GM12801 (cell line): ENCODE data around the gene HCAR1.
"Not testable (repeated sequence)": the region's sequence is repeated elsewhere in the genome, so short reads cannot be mapped to it uniquely, and the experiment has no call there.

Experiments
- TF ChIP-seq, protein P1 (sequence below): IDR thresholded peaks from one replicate; pipeline ENCODE4 v1.5.1; 2011; ENCODE audit warnings: control low read depth; ENCODE audit not compliant: insufficient read length; ENCODE audit errors: extremely low read depth

HCAR1 gene

GRCh38 chr12:122726080-122726558 lies 4.5 kb downstream of the HCAR1 start:
- TF ChIP-seq, protein P1, sequence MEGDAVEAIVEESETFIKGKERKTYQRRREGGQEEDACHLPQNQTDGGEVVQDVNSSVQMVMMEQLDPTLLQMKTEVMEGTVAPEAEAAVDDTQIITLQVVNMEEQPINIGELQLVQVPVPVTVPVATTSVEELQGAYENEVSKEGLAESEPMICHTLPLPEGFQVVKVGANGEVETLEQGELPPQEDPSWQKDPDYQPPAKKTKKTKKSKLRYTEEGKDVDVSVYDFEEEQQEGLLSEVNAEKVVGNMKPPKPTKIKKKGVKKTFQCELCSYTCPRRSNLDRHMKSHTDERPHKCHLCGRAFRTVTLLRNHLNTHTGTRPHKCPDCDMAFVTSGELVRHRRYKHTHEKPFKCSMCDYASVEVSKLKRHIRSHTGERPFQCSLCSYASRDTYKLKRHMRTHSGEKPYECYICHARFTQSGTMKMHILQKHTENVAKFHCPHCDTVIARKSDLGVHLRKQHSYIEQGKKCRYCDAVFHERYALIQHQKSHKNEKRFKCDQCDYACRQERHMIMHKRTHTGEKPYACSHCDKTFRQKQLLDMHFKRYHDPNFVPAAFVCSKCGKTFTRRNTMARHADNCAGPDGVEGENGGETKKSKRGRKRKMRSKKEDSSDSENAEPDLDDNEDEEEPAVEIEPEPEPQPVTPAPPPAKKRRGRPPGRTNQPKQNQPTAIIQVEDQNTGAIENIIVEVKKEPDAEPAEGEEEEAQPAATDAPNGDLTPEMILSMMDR: no peak

DNA sequence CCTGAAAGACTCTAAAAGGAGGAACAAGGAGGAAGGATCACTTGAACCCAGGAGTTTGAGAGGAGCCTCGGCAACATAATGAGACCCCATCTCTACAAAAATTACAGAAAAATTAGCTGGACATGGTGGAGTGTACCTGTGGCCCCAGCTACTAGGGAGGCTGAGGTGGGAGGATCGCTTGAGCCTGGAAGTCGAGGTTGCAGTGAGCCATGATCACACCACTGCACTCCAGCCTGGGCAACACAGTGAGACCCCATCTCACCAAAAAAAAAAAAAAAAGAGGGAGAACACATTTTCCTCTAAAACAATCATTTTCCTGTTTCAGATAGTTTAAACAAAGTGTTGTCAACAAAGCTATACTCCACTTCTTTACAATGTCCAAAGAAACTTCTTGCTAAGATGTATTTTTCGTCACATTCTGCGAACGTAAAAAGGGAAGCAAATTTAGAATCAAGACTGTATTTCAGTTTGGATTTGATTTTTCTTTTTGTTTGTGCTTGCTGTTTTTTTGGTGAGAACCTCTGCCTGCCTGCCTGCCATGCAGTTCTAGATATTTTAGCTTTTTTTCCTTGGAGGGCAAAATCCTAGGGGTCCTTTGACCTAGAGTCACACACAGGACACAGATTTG lies 5.1 kb downstream of the HCAR1 start:
- TF ChIP-seq, protein P1: no peak

DNA sequence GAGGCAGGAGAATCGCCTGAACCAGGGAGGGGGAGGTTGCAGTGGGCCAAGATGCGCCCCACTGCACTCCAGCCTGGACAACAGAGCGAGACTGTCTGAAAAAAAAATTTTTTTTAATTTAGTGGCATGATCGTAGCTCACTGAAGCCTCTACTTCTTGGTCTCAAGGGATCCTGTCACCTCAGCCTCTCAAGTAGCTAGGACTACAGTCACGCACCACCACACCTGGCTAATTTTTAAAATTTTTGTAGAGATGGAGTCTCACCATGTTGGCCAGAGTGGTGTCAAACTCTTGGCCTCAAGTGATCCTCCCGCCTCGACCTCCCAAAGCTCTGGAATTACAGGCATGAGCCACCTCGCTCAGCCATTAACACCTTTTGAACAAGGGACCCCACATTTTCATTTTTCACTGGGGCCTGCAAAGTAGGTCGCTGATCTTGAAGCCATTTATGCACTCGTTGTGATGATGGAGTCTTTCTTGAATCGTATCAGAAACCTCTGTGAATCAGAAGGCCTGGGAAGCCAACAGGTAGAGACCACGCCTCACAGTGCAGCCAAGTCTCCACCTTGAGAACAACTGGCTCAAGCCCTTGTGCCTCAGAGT lies 5.9 kb downstream of the HCAR1 start:
- TF ChIP-seq, protein P1: no peak

GRCh38 chr12:122722387-122722786 lies 8.3 kb downstream of the HCAR1 start:
- TF ChIP-seq, protein P1: no peak

GRCh38 chr12:122721057-122721545 lies 9.5 kb downstream of the HCAR1 start:
- TF ChIP-seq, protein P1: no peak

GRCh38 chr12:122716658-122717057 lies 14.0 kb downstream of the HCAR1 start, which contains the start of gene HCAR3:
TSS of gene HCAR3 (minus strand) at chr12:122716811. CDS start at chr12:122716737, 74 bp downstream.
- TF ChIP-seq, protein P1: not testable (repeated sequence)

DNA sequence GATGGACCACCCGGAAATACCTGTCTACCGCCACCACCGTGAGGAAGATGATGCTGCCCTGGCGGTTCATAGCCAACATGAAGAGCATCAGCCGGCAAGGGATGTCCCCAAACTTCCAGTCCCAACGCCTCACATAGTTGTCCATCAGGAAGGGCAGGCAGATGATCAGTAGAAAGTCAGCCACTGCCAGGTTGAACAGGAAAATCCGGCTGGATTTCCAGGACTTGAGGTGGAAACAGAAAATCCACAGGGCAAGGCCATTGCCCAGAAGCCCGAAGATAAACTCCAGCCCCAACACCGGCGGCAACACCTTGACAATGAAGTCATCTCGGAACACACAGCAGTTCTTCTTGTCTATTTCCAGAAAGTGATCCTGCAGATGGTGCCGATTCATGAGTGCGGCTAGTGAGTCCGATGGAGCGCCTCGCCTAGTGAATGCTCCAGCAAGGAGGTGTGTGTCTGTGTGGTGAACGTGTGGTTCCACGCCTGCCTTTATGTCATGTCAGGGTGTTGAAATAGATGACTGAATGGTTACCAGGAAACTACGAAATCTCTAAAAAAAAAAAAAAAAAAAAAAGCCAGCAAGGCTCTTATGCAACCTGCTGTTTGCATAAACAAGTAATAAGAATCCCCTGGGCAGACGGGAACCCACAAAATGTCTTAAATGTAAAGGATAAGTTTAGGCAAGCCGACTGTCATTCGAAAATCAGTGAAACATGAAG lies 27.6 kb downstream of the HCAR1 start, which contains the start of gene HCAR2:
HCAR2 (minus strand) TSS at position 468 of the 722 bp plus-strand sequence; CDS start at position 394, 74 bp downstream.
- TF ChIP-seq, protein P1: not testable (repeated sequence)
